HTR-8/SVneo (cell line): ENCODE results near the gene ESR2.
"Not testable (repeated sequence)": the region's sequence is repeated elsewhere in the genome, so short reads cannot be mapped to it uniquely, and the experiment has no call there.

Experiments
- DNase-seq: peaks from one replicate; pipeline ENCODE4 v3.0.0; 2011; ENCODE audit warnings: low spot score, mixed read lengths; ENCODE audit not compliant: insufficient read length
- FAIRE-seq: peaks from 2 replicates; lab custom pipeline; 2011; peaks lifted over from hg19 to GRCh38; lab: Jason Lieb, UNC

The ESR2 gene

GRCh38 chr14:64202716-64203115, 91.5 kb downstream of the ESR2 start:
- no peak for DNase-seq

DNA sequence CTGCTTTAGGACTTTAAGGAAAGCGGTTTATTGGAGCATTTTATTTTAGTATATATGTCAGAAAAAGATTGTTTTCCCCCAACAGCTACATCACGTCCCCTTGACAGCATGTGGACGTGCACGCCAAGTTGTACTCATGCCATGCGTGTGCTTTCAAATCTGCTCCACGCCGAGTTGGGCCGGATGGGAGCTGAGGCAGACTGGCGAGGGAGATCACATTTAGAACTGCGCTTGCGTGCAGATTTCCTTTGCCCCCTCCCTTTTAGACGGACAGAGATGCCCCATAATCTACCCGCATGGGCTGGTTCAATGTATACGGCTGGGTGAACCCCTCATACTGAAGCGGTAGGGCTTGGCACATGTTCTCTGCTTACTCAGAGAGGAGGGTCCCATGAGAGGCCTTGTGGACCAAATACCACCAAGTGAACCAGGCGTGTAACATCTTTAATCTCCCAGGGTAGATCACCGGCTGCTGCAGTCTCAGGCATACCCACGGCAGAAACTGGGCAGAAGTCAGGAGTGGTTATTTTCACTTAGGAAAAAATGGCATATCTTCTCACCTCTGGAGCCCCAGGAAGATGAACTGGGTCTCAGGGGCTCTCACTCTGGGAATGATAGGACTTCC, 92.1 kb downstream of the ESR2 start:
- FAIRE-seq (peak; percentile 89), DNase-seq (no peak)

More at GRCh38 chr14:64202716-64203115, 91.5 kb downstream of the ESR2 start:
- FAIRE-seq = peak; percentile 58

DNA sequence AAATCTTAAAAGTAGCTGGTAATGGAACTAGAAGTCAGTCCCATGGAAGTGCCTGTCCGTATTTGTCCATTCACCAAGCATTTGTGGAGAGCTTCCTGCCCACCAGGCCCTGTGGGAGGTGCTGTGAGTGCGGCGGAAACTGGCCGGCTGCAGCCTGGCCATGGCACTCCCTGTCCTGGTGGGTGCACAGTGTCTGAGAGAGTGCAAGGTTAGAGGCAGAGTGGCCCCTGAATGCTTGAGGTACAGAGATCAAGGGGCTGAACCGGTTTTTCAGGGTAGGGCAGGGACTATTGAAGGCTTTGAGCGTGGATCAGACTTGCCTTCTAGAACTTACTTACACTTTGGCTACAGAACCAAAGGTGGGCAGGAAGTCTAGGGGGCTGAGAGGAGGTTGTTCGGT, 92.9 kb downstream of the ESR2 start:
- DNase-seq (no peak), FAIRE-seq (no peak)

GRCh38 chr14:64200170-64200569, 94.0 kb downstream of the ESR2 start:
- DNase-seq (no peak), FAIRE-seq (no peak)

DNA sequence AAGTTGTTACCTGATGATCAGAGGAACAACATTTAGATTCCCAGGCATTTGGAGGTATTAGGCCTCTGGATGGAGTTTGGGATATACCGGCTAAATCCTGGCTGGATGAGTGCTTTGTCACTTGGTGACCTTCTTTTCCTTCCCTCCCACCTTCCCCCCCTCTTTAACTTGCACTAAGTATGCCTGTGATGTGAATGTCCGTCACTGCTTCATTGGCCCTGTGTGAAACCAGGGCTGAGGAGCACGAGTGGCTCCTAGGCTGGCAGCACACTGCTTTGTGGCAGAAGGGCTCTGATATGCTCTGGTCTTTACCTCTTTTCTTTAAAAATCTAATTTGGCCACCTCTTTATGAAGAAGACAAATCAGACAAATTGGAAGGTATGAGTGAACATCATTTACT, 95.7 kb downstream of the ESR2 start:
- DNase-seq = no peak
- no peak for FAIRE-seq

DNA sequence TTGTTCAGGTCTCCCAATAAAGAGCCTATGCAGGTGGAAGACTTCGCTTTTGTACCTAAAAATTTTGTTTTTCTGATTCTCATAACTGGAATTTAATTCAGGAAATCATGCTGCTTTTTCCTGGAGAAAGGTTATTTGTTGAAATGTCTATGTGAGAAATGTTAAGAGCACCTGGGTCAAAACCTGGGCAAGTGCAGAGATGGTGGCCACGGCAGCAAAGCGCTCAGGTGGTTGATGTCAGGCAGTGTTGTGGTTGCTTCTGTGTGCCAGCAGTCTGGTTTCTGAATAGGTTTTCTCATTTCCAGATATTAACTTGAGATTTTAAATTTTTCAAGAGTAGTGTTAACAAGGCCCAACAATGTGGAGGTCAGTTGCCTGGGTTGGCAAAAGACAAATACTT, 96.2 kb downstream of the ESR2 start:
- DNase-seq (no peak), FAIRE-seq (no peak)

GRCh38 chr14:64196814-64197411, 97.3 kb downstream of the ESR2 start:
- peak; percentile 51 for DNase-seq
- peak; percentile 94 for FAIRE-seq

- peak; percentile 87 for FAIRE-seq
- DNase-seq = no peak
These were observed 98.1 kb downstream of the ESR2 start for GRCh38 chr14:64196056-64196455.

- FAIRE-seq (no peak), DNase-seq (no peak)
These were observed 99.0 kb downstream of the ESR2 start for GRCh38 chr14:64195199-64195598.

- DNase-seq (no peak), FAIRE-seq (peak; percentile 85)
These were observed 99.8 kb downstream of the ESR2 start for GRCh38 chr14:64194404-64194803.

GRCh38 chr14:64193821-64194220, 100.3 kb downstream of the ESR2 start:
- DNase-seq (no peak), FAIRE-seq (no peak)

DNA sequence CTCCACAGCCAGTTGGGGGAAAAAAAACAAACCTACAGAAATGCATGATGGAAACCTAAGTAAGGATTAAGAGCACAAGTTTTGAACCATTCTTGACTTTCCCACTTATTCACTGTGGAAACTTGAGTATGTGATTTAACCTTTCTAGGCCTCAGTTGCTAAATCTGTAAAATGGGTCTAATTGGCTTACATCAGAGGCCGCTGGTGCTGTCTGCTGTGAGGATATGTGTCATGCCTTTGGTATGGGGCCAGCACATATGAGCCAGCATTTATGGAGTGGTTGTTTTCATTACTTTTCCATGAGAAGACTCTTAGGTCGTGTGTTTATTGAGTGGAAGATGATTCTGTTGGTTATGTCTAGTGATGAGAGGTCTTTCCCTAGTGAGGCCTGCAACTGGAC, 102.4 kb downstream of the ESR2 start:
- DNase-seq = peak; percentile 67
- FAIRE-seq = peak; percentile 98

DNA sequence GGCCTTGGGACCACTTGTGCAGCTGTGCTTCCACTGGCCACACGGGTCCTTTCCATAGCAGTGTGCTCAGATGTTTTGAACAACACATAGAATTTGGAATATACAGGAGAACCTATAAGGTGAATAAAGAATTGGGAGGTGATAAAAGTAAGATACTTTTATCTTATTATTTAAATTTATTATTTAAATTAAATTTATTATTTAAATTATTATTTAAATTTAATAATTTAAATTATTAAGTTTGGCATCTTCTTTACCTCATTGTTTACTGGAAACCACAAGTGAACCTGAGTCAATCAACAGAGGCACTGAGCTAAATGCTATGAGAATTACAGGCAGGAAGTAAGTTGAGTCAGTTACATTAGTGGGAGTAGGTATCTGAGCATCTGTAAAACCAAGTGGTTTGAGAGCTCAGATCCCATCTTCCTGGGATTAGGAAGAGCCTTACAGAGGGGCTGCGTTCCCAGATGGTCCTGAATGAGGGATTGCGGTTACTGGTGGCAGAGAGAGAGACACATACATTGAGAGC, 103.1 kb downstream of the ESR2 start:
- FAIRE-seq = no peak
- DNase-seq = no peak

DNA sequence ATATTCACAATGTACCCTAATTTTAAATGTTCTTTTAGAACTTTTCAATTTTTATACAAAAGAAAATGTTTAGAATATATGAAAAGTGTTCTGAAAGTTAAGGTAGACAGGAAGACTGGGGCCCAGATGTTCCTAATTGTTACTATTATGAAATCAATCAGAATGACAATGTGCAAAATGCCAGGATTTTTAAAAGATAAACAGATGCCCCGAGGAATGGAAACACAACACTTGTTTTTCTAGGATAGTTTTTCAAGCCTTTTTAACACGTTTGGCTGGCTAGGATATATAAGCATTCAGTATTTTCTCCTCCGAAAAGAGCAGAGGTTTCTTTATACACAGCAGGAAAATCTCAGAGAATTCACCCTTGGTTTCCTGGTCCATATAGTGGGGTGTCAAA, 106.8 kb downstream of the ESR2 start:
- FAIRE-seq (no peak), DNase-seq (no peak)

DNA sequence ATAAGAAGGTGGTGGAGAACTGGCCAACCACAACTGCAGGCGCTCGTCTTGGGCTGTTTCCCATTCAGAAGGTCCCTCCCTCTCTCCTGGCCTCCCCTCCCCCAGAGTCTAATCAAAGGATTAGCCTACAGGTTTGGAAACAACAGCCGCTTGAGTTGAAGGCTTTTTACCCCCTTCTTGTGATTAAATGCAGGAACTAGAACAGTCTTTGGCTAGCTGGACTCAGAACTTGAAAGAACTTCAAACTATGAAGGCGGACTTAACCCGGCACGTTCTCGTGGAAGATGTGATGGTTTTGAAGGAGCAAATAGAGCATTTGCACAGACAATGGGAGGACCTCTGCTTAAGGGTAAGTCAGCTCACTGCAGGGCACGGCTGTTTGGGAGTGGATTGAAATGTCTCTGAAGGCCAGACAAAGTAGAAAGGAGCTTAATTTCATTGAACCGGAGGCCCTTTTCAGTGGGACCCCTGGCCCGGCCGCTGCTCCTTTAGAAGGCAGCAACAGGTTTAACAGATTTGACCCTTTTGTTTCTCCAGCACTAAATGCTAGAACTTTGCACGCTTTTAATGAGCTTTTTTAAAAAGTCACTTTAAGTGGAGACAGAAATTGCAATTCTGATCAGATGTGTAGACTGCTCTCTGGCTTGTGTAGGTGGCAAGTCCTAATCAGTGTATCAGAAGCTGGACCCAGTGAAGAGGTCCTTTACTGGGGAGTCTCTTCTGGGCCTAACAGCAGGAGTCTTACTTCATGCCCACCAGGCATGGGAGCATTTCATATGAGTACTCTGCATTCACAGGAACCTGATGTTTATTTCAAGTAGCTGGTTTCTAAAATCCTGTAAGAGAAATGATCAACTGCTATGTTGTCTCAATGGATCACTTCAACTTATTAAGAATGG, 107.7 kb downstream of the ESR2 start:
- FAIRE-seq (peak; percentile 92), DNase-seq (no peak)

DNA sequence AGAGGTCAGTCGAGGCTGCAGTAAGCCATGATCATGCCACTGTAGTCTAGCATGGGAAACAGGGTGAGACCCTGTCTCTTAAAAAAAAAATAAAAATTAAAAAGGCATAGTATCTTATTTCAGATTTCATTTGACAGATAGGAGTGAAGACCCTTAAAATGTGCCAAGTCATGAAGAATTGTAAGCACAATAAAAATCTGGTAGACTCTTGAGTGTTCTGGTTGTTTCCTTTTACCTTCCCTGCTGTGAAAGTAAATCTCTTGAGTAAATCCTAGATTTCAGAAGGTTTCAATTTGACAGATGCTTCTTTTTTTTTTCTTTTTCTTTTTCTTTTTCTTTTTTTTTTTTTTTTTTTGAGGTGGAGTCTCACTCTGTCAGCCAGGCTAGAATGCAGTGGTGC, 109.0 kb downstream of the ESR2 start:
- DNase-seq (no peak), FAIRE-seq (no peak)

DNA sequence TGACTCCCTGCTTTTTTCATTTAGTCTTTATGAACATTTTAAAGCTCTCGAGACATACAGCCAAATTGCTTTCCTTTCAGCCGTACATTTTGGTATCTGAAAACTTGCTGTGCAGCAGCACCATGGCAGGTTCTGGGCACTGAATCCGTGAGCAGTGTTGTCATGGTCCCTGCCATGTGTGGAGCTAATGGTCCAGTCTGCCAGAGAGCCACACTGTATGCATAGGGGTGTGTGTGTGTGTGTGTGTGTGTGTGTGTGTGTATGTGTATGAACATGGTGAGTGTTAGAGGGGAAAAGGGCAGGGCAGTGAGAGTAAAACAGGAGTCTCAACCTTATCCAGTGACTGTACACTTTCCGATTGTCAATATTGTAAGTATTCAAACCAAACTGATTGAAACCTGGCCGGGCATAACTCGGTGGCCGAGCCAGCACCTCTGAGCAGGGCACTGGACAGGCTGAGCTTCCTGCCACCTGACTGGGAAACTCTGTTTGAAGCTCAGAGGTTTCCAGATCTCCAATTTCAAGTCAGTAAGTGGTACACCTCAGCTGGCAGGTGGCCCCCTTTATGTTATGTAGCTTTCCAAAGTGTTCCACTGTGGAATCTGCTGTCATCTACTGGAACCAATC, 110.0 kb downstream of the ESR2 start:
- peak; percentile 98 for FAIRE-seq

DNA sequence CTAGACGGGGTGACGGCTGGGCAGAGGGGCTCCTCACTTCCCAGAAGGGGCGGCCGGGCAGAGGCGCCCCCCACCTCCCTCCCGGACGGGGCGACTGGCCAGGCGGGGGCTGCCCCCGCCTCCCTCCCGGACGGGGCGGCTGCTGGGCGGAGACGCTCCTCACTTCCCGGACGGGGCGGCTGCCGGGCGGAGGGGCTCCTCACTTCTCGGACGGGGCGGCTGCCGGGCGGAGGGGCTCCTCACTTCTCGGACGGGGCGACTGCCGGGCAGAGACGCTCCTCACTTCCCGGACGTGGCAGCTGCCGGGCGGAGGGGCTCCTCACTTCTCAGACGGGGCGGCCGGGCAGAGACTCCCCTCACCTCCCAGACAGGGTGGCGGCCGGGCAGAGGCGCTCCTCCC, 111.3 kb downstream of the ESR2 start:
- FAIRE-seq, DNase-seq: not testable (repeated sequence)

More for the DNA sequence above, 110.0 kb downstream of the ESR2 start:
- no peak for DNase-seq

DNA sequence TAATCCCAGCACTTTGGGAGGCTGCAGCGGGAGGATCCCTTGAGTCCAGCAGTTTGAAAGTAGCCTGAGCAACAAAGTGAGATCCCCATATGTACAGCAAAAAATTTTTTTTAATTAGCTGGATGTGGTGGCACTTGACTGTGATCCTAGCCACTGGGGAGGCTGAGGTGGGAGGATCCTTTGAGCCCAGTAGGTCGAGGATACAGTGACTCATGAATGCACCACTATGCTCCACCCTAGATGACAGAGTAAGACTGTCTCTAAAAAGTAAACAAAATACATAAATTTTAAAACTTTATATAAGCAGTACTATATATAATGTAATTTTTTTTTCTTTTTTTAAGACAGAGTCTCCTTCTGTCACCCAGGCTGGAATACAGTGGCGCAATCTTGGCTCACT, 115.4 kb downstream of the ESR2 start:
- peak; percentile 75 for FAIRE-seq
- DNase-seq = no peak

DNA sequence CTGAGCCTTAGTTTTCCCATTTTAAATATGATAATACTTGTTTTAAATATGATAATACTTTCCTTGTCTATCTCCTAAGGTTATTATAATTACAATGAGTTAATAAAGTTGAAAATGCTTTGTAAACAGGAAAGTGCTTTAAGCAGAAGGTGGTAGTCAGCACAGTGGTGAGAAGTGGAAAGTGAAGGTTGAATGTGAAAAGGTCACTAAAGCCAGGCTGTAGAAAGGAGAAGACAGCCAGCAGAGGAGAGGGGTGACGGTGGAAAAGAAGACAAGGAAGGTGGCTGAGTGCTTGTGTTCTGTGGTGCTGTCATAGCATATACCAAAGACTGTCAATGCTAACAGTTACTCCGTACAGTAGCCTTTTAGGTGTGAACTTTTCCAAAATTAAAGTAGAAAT, 117.8 kb downstream of the ESR2 start:
- FAIRE-seq (peak; percentile 90), DNase-seq (no peak)
